H9 (cell line): Measurements from ENCODE around the gene DHCR7. TPM values are rescaled to one million over a fixed set of nuclear protein-coding genes. Genes with fewer than 3 reads are reported as not detected.

Experiments used
- DNase-seq: peaks from one replicate; pipeline ENCODE4 v3.0.0-alpha.2; 2017
- H2AFZ ChIP-seq: one replicate; pipeline ENCODE4 v1.6.1; 2013; ENCODE audit warnings: mild to moderate bottlenecking, low read length, control low read depth, moderate library complexity
- H2AK5ac ChIP-seq: 2 replicates; pipeline ENCODE4 v1.6.1; 2013; ENCODE audit warnings: low read length, control low read depth, mixed read lengths; ENCODE audit not compliant: insufficient read length
- H2BK120ac ChIP-seq: one replicate; pipeline ENCODE4 v1.6.1; 2013; ENCODE audit warnings: low read depth, mild to moderate bottlenecking, low read length, control low read depth, inconsistent platforms; ENCODE audit not compliant: poor library complexity, severe bottlenecking
- H2BK12ac ChIP-seq: 2 replicates; pipeline ENCODE4 v1.6.1; 2013; ENCODE audit warnings: low read length, control low read depth, mixed read lengths, low read depth; ENCODE audit not compliant: insufficient read length
- H2BK15ac ChIP-seq: 2 replicates; pipeline ENCODE4 v1.6.1; 2013; ENCODE audit warnings: low read depth, low read length, control low read depth
- H2BK20ac ChIP-seq: one replicate; pipeline ENCODE4 v1.6.1; 2013; ENCODE audit warnings: low read depth, mild to moderate bottlenecking, low read length, control low read depth, inconsistent platforms; ENCODE audit not compliant: poor library complexity, severe bottlenecking
- H2BK5ac ChIP-seq: 2 replicates; pipeline ENCODE4 v1.6.1; 2013; ENCODE audit warnings: low read length, control low read depth, mixed read lengths; ENCODE audit not compliant: insufficient read length
- H3K14ac ChIP-seq: 2 replicates; pipeline ENCODE4 v1.6.1; 2013; ENCODE audit warnings: low read length, control low read depth; ENCODE audit not compliant: insufficient read depth
- H3K18ac ChIP-seq: 2 replicates; pipeline ENCODE4 v1.6.1; 2013; ENCODE audit warnings: low read depth, mild to moderate bottlenecking, mixed read lengths, low read length, control low read depth; ENCODE audit not compliant: insufficient read length
- H3K23ac ChIP-seq: 2 replicates; pipeline ENCODE4 v1.6.1; 2013; ENCODE audit warnings: low read length, control low read depth, mixed read lengths, low read depth; ENCODE audit not compliant: insufficient read length
- H3K23me2 ChIP-seq: 2 replicates; pipeline ENCODE4 v1.6.1; 2013; ENCODE audit warnings: low read depth, mild to moderate bottlenecking, mixed read lengths, low read length, control low read depth; ENCODE audit not compliant: insufficient read length, poor library complexity, severe bottlenecking
- H3K27ac ChIP-seq: 2 replicates; pipeline ENCODE4 v1.5.1; 2013; ENCODE audit warnings: low read length, control low read depth, mixed read lengths, low read depth; ENCODE audit not compliant: insufficient read length
- H3K27me3 ChIP-seq: 2 replicates; pipeline ENCODE4 v1.6.1; 2013; ENCODE audit warnings: low read length, control low read depth, inconsistent platforms; ENCODE audit not compliant: insufficient read depth
- H3K4ac ChIP-seq: 2 replicates; pipeline ENCODE4 v1.6.1; 2013; ENCODE audit warnings: low read depth, mild to moderate bottlenecking, control low read depth, inconsistent platforms, low read length, moderate library complexity
- H3K4me1 ChIP-seq: 2 replicates; pipeline ENCODE4 v1.6.1; 2013; ENCODE audit warnings: low read length, control low read depth, inconsistent platforms; ENCODE audit not compliant: insufficient read depth
- H3K4me2 ChIP-seq: 2 replicates; pipeline ENCODE4 v1.6.1; 2013; ENCODE audit warnings: low read length, control low read depth, mixed read lengths; ENCODE audit not compliant: insufficient read length, insufficient read depth
- H3K56ac ChIP-seq: 2 replicates; pipeline ENCODE4 v1.6.1; 2013; ENCODE audit warnings: low read depth, mild to moderate bottlenecking, mixed read lengths, low read length, control low read depth; ENCODE audit not compliant: insufficient read length
- H3K79me1 ChIP-seq: 2 replicates; pipeline ENCODE4 v1.6.1; 2013; ENCODE audit warnings: low read depth, mild to moderate bottlenecking, moderate library complexity, low read length, control low read depth, inconsistent platforms; ENCODE audit not compliant: insufficient read depth, poor library complexity, severe bottlenecking
- H3K79me2 ChIP-seq: 2 replicates; pipeline ENCODE4 v1.6.1; 2013; ENCODE audit warnings: low read length, control low read depth, inconsistent platforms; ENCODE audit not compliant: insufficient read depth
- H3K9ac ChIP-seq: 2 replicates; pipeline ENCODE4 v1.6.1; 2013; ENCODE audit warnings: low read length, control low read depth, mixed read lengths; ENCODE audit not compliant: insufficient read length; ENCODE audit errors: extremely low read depth
- H3K9me3 ChIP-seq: one replicate; pipeline ENCODE4 v1.6.1; 2013; ENCODE audit warnings: low read depth, low read length, inconsistent platforms; ENCODE audit not compliant: control insufficient read depth
- H3T11ph ChIP-seq: one replicate; pipeline ENCODE4 v1.6.1; 2013; ENCODE audit warnings: mild to moderate bottlenecking, low read length, control low read depth, inconsistent platforms
- H4K20me1 ChIP-seq: one replicate; pipeline ENCODE4 v1.6.1; 2013; ENCODE audit not compliant: control insufficient read depth, insufficient read length, insufficient read depth
- H4K5ac ChIP-seq: 2 replicates; pipeline ENCODE4 v1.6.1; 2013; ENCODE audit warnings: low read depth, mild to moderate bottlenecking, mixed read lengths, low read length, control low read depth; ENCODE audit not compliant: insufficient read length
- H4K8ac ChIP-seq: replicated peaks from 2 replicates; pipeline ENCODE4 v1.6.1; 2013; ENCODE audit warnings: low read length, control low read depth, mixed read lengths, low read depth; ENCODE audit not compliant: insufficient read length
- H4K91ac ChIP-seq: 2 replicates; pipeline ENCODE4 v1.6.1; 2013; ENCODE audit warnings: low read depth, mild to moderate bottlenecking, moderate library complexity, mixed read lengths, low read length, control low read depth; ENCODE audit not compliant: insufficient read length
- H3K27ac Mint-ChIP-seq, 3 experiments: 2 replicates in 2 of 3; 3 replicates in 1 of 3; pipeline ENCODE4 v1.8.0; 2020 to 2021; ENCODE audit warnings: mixed read lengths in 3 of 3, mild to moderate bottlenecking in 1 of 3, moderate library complexity in 1 of 3
- H3K27me3 Mint-ChIP-seq: 2 replicates; pipeline ENCODE4 v1.8.0; 2021; ENCODE audit warnings: low read depth, mild to moderate bottlenecking, moderate library complexity, mixed read lengths
- H3K36me3 Mint-ChIP-seq, 3 experiments: 2 replicates in 2 of 3; 3 replicates in 1 of 3; pipeline ENCODE4 v1.8.0; 2020 to 2021; ENCODE audit warnings: low read depth in 3 of 3, mixed read lengths in 3 of 3; ENCODE audit not compliant: insufficient read depth in 1 of 3
- H3K4me1 Mint-ChIP-seq, 2 experiments: 2 replicates each; pipeline ENCODE4 v1.8.0; 2020; ENCODE audit warnings: mixed read lengths in 2 of 2
- H3K4me3 Mint-ChIP-seq, 2 experiments: 2 replicates in 1 of 2; 3 replicates in 1 of 2; pipeline ENCODE4 v1.8.0; 2020 to 2021; ENCODE audit warnings: mild to moderate bottlenecking in 2 of 2, mixed read lengths in 2 of 2, moderate library complexity in 1 of 2
- H3K9me3 Mint-ChIP-seq, 2 experiments: 2 replicates in 1 of 2; 3 replicates in 1 of 2; pipeline ENCODE4 v1.8.0; 2020; ENCODE audit warnings: mild to moderate bottlenecking in 2 of 2, mixed read lengths in 2 of 2, moderate library complexity in 1 of 2
- WGBS: extraction: QIAGEN DNeasy Blood & Tissue Kit; methylation state at CpG from one replicate; pipeline ENCODE4 v1.1.7; 2013; ENCODE audit warnings: missing lambda C conversion rate, low lambda C conversion rate, mixed read lengths; ENCODE audit not compliant: insufficient read length; ENCODE audit errors: extremely low coverage; 5-methylcytosine and 5-hydroxymethylcytosine counted together
- total RNA-seq: library from RNA; stranded (reverse); gene quantifications from 2 replicates; pipeline ENCODE4 v1.2.1, GENCODE V29; 2021
- TF ChIP-seq, protein P1 (sequence below): fragments of 200-600 bp; sonication (generic); conservative IDR thresholded peaks from 3 replicates; pipeline ENCODE4 v1.8.0; 2021; ENCODE audit warnings: antibody characterized with exemption, mild to moderate bottlenecking

Gene DHCR7
- total RNA-seq, 1 experiment from 2014 or later = 124 TPM

DNA sequence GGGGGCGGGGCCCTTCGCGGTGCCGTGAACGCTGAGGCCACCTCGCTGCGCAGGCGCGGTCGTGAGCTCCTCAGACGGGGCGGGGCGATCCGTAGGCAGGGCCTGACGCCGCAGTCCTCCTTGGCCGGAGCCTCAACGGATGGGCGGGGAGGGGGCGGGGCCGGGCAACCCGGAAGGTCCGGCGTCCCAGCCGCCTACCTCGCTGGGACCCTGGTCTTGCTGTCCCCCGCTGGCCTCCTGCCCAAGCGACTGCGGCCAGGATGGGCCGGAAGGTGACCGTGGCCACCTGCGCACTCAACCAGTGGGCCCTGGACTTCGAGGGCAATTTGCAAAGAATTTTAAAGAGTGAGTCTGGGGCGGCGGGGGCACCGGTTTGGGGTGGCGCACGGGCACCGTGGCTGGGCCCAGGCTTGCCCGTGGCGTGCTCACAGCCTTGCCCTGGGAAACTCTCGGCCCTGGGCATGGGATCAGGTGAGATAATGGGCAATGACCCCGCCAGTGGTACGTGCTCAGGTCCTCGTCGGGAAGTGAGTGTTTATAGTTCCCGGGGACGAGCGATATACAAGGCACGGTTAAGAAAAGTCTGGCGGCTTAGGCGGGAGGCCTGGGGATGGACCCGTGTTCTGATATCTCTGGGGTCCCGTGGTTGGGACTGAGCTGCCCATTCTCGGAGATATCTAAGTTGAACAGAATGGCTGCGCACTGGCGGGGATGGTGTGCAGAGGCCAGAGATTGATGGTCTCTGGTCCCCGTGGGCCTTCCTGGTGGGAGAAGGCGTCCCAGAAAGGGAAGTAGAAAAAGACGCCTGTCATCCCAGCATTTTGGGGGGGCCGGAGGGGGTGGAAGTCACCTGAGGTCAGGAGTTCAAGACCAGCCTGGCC lies 5.1 kb upstream of the DHCR7 start, which contains the start of gene NADSYN1:
NADSYN1 (plus strand) TSS at position 167 of the 881 bp plus-strand sequence; CDS start at position 261, 94 bp downstream.
- H3K9ac ChIP-seq = peak within 1 kb of the TSS; percentile 66
- H3K4ac ChIP-seq = no peak within 1 kb of the TSS
- no peak within 1 kb of the TSS for H2BK15ac ChIP-seq
- H3K56ac ChIP-seq = no peak within 1 kb of the TSS
- no peak within 1 kb of the TSS for H3K14ac ChIP-seq
- no peak within 1 kb of the TSS for H2BK120ac ChIP-seq
- no peak within 1 kb of the TSS for H2AFZ ChIP-seq
- Mint-ChIP-seq H3K4me1 (peaks cover 28 to 37% of the 10 kb centered on the region in 2 experiments), H3K9me3 (no peaks in the 10 kb centered on the region; a peak in 1 of 5 replicates), H3K36me3 (peaks cover 3 to 34% (median 28%) of the 10 kb centered on the region in 3 experiments; a peak in 6 of 7 replicates), H3K27ac (peak within 1 kb of the TSS in 2 of 3 experiments; percentile 46 to 71; a peak in 4 of 7 replicates), H3K4me3 (peak within 1 kb of the TSS; percentile 82 to 91), H3K27me3 (no peaks in the 10 kb centered on the region)
- H4K20me1 ChIP-seq = no peaks in the 10 kb centered on the region
- H2BK20ac ChIP-seq = no peak within 1 kb of the TSS
- no peak within 1 kb of the TSS for H3K23ac ChIP-seq
- no peaks in the 10 kb centered on the region for H3K27me3 ChIP-seq
- H3K79me1 ChIP-seq = peaks cover 4% of the 10 kb centered on the region
- H3K9me3 ChIP-seq = no peaks in the 10 kb centered on the region
- H2BK5ac ChIP-seq = no peak within 1 kb of the TSS
- peak; percentile 98 for DNase-seq
- H2BK12ac ChIP-seq = no peak within 1 kb of the TSS
- no CpG with 5 or more reads among the region's 61 CpGs for WGBS
- H3T11ph ChIP-seq = no peak within 1 kb of the TSS
- TF ChIP-seq, protein P1, sequence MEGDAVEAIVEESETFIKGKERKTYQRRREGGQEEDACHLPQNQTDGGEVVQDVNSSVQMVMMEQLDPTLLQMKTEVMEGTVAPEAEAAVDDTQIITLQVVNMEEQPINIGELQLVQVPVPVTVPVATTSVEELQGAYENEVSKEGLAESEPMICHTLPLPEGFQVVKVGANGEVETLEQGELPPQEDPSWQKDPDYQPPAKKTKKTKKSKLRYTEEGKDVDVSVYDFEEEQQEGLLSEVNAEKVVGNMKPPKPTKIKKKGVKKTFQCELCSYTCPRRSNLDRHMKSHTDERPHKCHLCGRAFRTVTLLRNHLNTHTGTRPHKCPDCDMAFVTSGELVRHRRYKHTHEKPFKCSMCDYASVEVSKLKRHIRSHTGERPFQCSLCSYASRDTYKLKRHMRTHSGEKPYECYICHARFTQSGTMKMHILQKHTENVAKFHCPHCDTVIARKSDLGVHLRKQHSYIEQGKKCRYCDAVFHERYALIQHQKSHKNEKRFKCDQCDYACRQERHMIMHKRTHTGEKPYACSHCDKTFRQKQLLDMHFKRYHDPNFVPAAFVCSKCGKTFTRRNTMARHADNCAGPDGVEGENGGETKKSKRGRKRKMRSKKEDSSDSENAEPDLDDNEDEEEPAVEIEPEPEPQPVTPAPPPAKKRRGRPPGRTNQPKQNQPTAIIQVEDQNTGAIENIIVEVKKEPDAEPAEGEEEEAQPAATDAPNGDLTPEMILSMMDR = no peak
- peaks cover 4% of the 10 kb centered on the region; the same call in 1 of the 2 replicates for H3K4me1 ChIP-seq
- H4K5ac ChIP-seq = no peak within 1 kb of the TSS
- H3K79me2 ChIP-seq = peaks cover 4% of the 10 kb centered on the region; the same call in 1 of the 2 replicates
- peak within 1 kb of the TSS; percentile 43 for H3K18ac ChIP-seq
- no peak within 1 kb of the TSS for H2AK5ac ChIP-seq
- H3K4me2 ChIP-seq = peak within 1 kb of the TSS; percentile 88
- H4K91ac ChIP-seq = no peak within 1 kb of the TSS
- H4K8ac ChIP-seq = no peak within 1 kb of the TSS
- H3K23me2 ChIP-seq = peaks cover 20% of the 10 kb centered on the region
- no peak within 1 kb of the TSS for H3K27ac ChIP-seq
